ENCODE data around the gene TRUB1.

Gene TRUB1

DNA sequence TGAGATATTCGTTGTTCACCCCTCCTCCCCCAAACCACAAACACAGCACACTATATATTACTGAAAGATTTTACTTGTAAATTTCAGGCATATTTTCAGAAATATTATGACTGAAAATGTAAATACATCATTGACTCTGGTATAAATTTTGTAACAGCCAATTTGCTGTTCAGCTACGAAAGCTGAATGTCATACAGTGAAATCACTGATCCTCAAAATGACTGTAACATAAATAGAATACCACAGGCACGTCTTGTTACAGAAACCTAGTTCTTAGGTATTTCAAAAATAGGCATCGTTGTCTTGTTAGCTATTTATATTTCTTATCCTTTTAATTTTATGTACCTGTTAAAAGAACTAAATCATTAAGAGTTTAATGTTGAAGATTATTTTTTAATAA is 15.1 kb downstream of the TRUB1 start:
- no peak overlapping the region for H3K4me3 ChIP-seq (replicated peaks; ENCODE audit: low read depth, low read length)
- TF ChIP-seq, protein P1, sequence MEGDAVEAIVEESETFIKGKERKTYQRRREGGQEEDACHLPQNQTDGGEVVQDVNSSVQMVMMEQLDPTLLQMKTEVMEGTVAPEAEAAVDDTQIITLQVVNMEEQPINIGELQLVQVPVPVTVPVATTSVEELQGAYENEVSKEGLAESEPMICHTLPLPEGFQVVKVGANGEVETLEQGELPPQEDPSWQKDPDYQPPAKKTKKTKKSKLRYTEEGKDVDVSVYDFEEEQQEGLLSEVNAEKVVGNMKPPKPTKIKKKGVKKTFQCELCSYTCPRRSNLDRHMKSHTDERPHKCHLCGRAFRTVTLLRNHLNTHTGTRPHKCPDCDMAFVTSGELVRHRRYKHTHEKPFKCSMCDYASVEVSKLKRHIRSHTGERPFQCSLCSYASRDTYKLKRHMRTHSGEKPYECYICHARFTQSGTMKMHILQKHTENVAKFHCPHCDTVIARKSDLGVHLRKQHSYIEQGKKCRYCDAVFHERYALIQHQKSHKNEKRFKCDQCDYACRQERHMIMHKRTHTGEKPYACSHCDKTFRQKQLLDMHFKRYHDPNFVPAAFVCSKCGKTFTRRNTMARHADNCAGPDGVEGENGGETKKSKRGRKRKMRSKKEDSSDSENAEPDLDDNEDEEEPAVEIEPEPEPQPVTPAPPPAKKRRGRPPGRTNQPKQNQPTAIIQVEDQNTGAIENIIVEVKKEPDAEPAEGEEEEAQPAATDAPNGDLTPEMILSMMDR (IDR thresholded peaks at IDR 0.05; ENCODE audit: low read depth, low read length, missing control alignments): no peak
- DNase-seq (ENCODE audit: extremely low read depth, low read depth): no peak

DNA sequence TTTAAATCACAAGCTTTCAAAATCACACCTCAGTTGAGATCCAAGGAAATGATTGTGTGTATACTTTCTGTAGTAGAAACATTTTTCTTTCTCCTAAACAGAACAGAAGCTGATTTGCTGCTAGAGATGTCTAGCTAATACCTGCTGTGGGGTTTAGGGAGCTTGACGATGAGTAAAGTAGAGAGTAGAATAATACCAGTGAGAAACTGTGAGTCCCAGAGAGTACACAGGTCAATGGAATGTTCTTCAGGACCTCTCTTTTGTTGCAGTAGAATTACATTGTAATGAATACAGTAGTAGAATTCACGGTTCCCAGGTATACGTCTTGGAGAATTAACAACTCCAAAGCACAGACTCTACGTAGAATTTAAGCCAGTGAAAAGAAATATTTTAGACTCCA is 18.0 kb downstream of the TRUB1 start:
- DNase-seq (ENCODE audit: extremely low read depth, low read depth): no peak
- TF ChIP-seq, protein P1 (IDR thresholded peaks at IDR 0.05; ENCODE audit: low read depth, low read length, missing control alignments): no peak

DNA sequence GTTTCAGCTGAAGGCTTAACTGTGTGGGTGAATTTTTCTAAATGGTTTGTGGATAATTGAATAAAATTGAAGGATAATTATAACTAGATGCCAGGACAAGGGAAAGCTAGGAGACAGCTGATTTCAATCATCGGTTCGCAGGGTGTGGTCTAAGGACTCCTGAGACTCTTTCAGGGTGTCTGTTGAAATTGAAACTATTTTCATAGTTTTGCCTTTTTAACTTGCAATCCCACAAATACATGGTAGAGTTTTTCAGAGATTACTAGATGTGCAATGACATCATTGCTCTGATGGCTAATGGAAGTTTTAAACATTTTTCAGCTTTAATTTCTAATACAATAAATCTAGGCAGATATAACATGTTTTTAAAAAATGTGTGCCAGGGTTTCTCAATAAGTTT is 18.5 kb downstream of the TRUB1 start:
- no peak overlapping the region for H3K4me3 ChIP-seq (replicated peaks; ENCODE audit: low read depth, low read length)
- TF ChIP-seq, protein P1 (IDR thresholded peaks at IDR 0.05; ENCODE audit: low read depth, low read length, missing control alignments): no peak
- DNase-seq (ENCODE audit: extremely low read depth, low read depth): no peak

More for the DNA sequence above, 18.0 kb downstream of the TRUB1 start:
- no peak overlapping the region for H3K4me3 ChIP-seq (replicated peaks; ENCODE audit: low read depth, low read length)

DNA sequence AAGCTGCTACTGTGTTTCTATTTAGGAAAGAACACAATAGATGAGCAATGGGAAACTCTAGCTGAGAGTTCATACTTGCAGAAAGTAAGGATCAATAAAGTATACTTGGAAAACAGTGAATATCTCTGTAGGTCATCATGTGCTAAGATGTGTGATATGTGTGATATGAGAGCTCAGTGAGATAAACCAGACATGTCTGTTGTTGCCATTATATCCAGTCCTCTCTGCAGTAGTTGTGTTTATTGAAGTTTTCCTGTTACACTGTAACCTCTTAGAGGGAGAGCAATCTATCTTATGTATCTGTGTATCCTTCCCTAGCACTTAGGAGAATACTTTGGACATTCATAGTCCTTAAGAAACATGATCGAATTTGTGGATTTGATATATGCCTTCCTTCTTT is 19.1 kb downstream of the TRUB1 start:
- H3K4me3 ChIP-seq (replicated peaks; ENCODE audit: low read depth, low read length): no peak overlapping the region
- TF ChIP-seq, protein P1 (IDR thresholded peaks at IDR 0.05; ENCODE audit: low read depth, low read length, missing control alignments): no peak
- no peak for DNase-seq (ENCODE audit: extremely low read depth, low read depth)

DNA sequence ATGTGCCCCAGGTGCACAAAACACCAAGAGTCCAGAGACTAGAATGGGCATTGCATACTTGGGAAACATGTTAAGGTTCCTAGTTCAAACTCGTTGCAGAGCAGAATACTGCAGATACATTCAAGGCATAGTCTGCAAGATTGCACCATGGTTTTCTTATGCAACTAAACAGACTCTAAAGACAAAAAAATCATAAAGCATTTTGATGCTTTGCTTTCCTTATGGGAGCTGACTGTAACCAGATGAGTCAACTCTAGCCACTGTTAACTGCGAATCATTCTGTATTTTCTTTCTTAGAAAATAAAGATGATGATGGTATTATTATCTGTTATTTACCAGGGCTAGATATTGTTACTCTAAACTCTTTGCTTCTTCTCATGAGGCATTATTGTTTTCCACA is 19.7 kb downstream of the TRUB1 start:
- H3K4me3 ChIP-seq (replicated peaks; ENCODE audit: low read depth, low read length): no peak overlapping the region
- no peak for DNase-seq (ENCODE audit: extremely low read depth, low read depth)
- TF ChIP-seq, protein P1 (IDR thresholded peaks at IDR 0.05; ENCODE audit: low read depth, low read length, missing control alignments): no peak

DNA sequence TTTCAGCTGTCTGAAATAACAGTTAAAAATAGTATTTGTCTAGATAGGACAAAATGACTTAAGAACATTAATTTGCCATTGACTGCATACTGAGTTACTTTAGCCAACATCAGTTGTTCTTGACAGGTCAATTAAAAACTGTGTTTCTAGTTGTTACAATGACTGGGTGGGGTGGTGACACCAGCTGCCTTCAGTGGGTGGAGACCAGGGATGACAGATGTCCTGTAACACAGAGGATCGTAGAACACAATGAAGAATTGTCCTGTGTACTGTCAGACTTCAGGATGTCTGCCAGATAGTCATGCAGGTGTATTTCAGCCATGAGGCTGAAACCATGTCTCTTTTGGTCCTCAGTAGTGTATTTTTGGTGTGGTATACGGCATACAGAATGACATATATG is 24.4 kb downstream of the TRUB1 start:
- DNase-seq (ENCODE audit: extremely low read depth, low read depth): no peak
- TF ChIP-seq, protein P1 (IDR thresholded peaks at IDR 0.05; ENCODE audit: low read depth, low read length, missing control alignments): no peak
- no peak overlapping the region for H3K4me3 ChIP-seq (replicated peaks; ENCODE audit: low read depth, low read length)

DNA sequence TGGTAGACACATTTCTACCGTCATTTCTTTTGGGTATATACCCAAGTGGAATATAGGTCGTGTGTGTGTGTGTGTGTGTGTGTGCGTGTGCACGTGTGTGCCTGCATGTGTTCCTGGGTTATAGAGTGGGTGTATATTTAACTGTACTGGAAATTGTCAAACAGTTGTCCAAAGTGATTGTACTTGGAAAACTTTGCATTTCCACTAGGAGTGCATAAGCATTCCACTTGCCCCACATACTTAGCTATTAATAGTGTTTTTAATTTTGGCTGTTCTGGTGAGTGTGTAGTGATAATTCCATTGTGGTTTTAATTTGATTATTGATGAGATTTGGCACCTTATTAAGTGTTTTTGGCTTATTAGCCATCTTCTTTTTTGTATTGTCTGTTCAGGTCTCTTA is 25.9 kb downstream of the TRUB1 start:
- H3K4me3 ChIP-seq (replicated peaks; ENCODE audit: low read depth, low read length): no peak overlapping the region
- DNase-seq (ENCODE audit: extremely low read depth, low read depth): no peak
- TF ChIP-seq, protein P1 (IDR thresholded peaks at IDR 0.05; ENCODE audit: low read depth, low read length, missing control alignments): no peak
